Activated T-helper 1 cell treated with anti-CD3 and anti-CD28 coated beads, Interleukin-12 subunit alpha, Interleukin-12 subunit beta, Interleukin-2, Interleukin-4 antibody, amounts not matched to agents 30 ng/mL and 10 ng/mL and 1 ng/mL, durations not matched to agents 14 hours and 24 hours and 36 hours (primary cell): Measurements from ENCODE around the gene COL25A1. TPM values are rescaled to one million over a fixed set of nuclear protein-coding genes. Genes with fewer than 3 reads are reported as not detected.
"Not testable (repeated sequence)": the region's sequence is repeated elsewhere in the genome, so short reads cannot be mapped to it uniquely, and the experiment has no call there.

ENCODE experiments used
- DNase-seq: peaks from one replicate; pipeline ENCODE4 v3.0.0; 2021; ENCODE audit warnings: low spot score
- H3K27ac Mint-ChIP-seq: one replicate; pipeline ENCODE4 v1.8.0; 2021; ENCODE audit warnings: mild to moderate bottlenecking, mixed read lengths
- H3K27me3 Mint-ChIP-seq: one replicate; pipeline ENCODE4 v1.8.0; 2022; ENCODE audit warnings: mild to moderate bottlenecking, moderate library complexity, mixed read lengths; ENCODE audit not compliant: insufficient read depth
- H3K36me3 Mint-ChIP-seq: one replicate; pipeline ENCODE4 v1.8.0; 2021; ENCODE audit warnings: low read depth, mixed read lengths
- H3K4me1 Mint-ChIP-seq: one replicate; pipeline ENCODE4 v1.8.0; 2021; ENCODE audit warnings: low read depth, mixed read lengths
- H3K4me3 Mint-ChIP-seq: one replicate; pipeline ENCODE4 v1.8.0; 2021; ENCODE audit warnings: mild to moderate bottlenecking, moderate library complexity, mixed read lengths
- H3K9me3 Mint-ChIP-seq: one replicate; pipeline ENCODE4 v1.8.0; 2021; ENCODE audit warnings: mixed read lengths
- intact Hi-C: fragments of 100-400 bp; cut with micrococcal nuclease; formaldehyde crosslinking; loops from one replicate; pipeline ENCODE4 v1.15.1; 2024
- total RNA-seq: library from RNA; stranded (reverse); gene quantifications from 2 replicates; pipeline ENCODE4 v1.2.3, GENCODE V29; 2022

Gene COL25A1
- total RNA-seq, 1 donor from 2014 or later, result not detected

DNA sequence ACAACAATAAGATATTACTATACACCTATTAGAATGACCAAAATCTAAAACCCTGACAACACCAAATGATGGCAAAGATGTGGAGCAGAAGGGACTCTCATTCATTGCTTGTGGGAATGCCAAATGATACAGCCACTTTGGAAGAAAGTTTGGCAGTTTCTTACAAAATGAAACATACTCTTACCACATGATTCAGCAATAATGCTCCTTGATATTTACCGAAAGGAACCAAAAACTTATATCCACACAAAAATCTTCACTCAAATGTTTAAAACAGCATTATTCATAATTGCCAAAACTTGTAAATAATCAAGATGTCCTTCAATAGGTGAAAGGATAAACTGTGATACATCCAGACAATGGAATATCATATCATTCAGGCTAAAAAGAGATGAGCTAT is 180.9 kb downstream of the COL25A1 start:
- DNase-seq, result no peak
- Mint-ChIP-seq H3K36me3 (no peaks in the 10 kb centered on the region), H3K27me3 (peaks cover 20% of the 10 kb centered on the region), H3K4me1 (no peaks in the 10 kb centered on the region), H3K4me3 (no peak overlapping the region), H3K27ac (no peak overlapping the region), H3K9me3 (no peaks in the 10 kb centered on the region)
- intact Hi-C loops, result no loop called here

DNA sequence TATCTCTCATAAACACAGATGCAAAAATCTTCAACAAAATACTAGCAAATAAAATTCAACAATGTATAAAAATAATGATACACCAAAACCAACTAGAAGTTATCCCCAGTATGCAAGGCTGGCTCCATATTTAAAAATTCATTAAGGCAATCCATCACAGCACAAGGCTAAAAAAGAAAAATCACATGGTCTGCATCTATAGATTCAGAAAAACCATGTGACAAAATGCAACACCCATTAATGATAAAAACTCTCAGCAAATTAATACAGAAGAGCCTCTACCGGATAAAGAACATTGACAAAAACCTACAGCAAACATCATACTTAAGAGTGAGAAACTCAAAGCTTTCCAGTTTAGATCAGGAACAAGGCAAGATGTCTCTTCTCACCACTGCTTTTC is 182.6 kb downstream of the COL25A1 start:
- H3K27ac Mint-ChIP-seq, result no peak overlapping the region
- H3K36me3 Mint-ChIP-seq, result no peaks in the 10 kb centered on the region
- intact Hi-C loops, result no loop called here
- H3K4me3 Mint-ChIP-seq, result no peak overlapping the region
- H3K4me1 Mint-ChIP-seq, result no peaks in the 10 kb centered on the region
- DNase-seq, result no peak
- H3K27me3 Mint-ChIP-seq, result peaks cover 17% of the 10 kb centered on the region
- no peaks in the 10 kb centered on the region for H3K9me3 Mint-ChIP-seq

GRCh38 chr4:109118635-109119034 is 183.8 kb downstream of the COL25A1 start:
- no peak overlapping the region for H3K27ac Mint-ChIP-seq
- H3K4me3 Mint-ChIP-seq, result no peak overlapping the region
- peaks cover 15% of the 10 kb centered on the region for H3K27me3 Mint-ChIP-seq
- intact Hi-C loops, result no loop called here
- H3K9me3 Mint-ChIP-seq, result no peaks in the 10 kb centered on the region
- no peaks in the 10 kb centered on the region for H3K36me3 Mint-ChIP-seq
- no peak for DNase-seq
- H3K4me1 Mint-ChIP-seq, result no peaks in the 10 kb centered on the region

DNA sequence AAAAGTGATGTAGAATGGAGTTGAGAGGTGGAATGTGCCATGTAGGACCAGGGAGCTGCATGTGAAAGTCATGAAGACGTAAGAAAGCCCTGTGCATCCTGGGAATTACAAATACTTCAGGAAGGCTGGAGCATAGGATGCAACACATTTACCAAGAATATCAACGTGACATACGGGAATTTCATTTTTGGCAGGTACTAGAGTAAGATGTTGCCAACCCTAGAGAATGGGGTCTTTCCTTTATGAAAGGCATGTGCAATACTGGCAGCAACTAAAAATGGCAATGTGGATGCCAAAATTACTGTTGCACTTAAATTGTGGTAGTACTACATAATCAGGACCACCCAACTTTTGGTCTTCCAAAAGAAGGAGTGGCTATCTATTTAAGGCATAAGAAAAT is 188.0 kb downstream of the COL25A1 start:
- Mint-ChIP-seq H3K36me3 (no peaks in the 10 kb centered on the region), H3K4me1 (no peaks in the 10 kb centered on the region), H3K27me3 (peaks cover under 1% of the 10 kb centered on the region)

DNA sequence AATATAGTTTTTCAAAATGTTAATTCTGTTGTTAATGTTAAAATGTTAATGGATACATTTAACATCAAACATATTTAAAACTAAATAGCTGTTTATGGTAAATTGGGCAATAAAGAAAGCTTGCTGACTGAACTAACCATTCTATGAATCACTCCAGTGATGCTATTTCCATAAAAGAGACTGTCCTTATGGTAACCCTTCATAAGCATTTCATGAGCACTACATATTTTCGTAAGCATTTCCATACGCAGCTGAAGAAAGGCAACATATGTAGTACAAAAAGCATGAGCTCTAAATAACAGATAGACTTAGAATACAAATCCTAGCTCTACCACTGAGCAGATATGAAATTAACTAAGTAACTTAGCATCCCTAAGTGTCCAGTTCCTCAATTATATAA is 188.9 kb downstream of the COL25A1 start:
- Mint-ChIP-seq H3K36me3 (no peaks in the 10 kb centered on the region), H3K27ac (no peak overlapping the region), H3K4me1 (no peaks in the 10 kb centered on the region), H3K4me3 (no peak overlapping the region), H3K27me3 (no peaks in the 10 kb centered on the region), H3K9me3 (no peaks in the 10 kb centered on the region)
- intact Hi-C loops, result no loop called here
- no peak for DNase-seq

More for the DNA sequence above, 188.0 kb downstream of the COL25A1 start:
- Mint-ChIP-seq H3K27ac (no peak overlapping the region), H3K4me3 (no peak overlapping the region), H3K9me3 (no peaks in the 10 kb centered on the region)
- intact Hi-C loops, result no loop called here
- no peak for DNase-seq

DNA sequence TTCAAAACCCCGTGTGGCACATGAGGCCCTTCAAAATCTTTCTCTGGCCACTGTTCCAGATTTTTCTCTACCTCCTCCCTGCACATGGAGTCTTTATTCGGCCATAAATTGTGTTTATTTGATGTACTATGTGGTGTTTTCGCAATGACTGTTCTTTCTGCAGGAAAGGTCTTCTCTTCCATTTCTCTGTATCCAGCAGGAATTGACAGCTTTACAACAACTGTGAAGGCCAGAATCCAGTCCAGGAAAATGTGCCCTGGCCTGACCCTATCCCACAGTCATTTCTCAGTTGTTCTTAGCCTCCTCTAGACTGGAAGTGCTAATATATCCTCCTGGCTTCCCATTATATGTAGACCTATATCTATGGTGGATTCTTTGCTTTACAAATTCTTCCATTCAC is 191.4 kb downstream of the COL25A1 start:
- Mint-ChIP-seq H3K9me3 (no peaks in the 10 kb centered on the region), H3K27ac (no peak overlapping the region), H3K4me3 (no peak overlapping the region), H3K4me1 (no peaks in the 10 kb centered on the region), H3K27me3 (no peaks in the 10 kb centered on the region), H3K36me3 (no peaks in the 10 kb centered on the region)
- no peak for DNase-seq
- intact Hi-C loops, result no loop called here

GRCh38 chr4:109108215-109108614 is 194.2 kb downstream of the COL25A1 start:
- not testable (repeated sequence) for H3K4me3 Mint-ChIP-seq

GRCh38 chr4:109094056-109094455 is 208.4 kb downstream of the COL25A1 start:
- H3K27me3 Mint-ChIP-seq, result peaks cover 3% of the 10 kb centered on the region
- H3K9me3 Mint-ChIP-seq, result no peaks in the 10 kb centered on the region
- H3K4me3 Mint-ChIP-seq, result no peak overlapping the region
- intact Hi-C loops, result no loop called here
- no peaks in the 10 kb centered on the region for H3K36me3 Mint-ChIP-seq
- H3K4me1 Mint-ChIP-seq, result no peaks in the 10 kb centered on the region
- H3K27ac Mint-ChIP-seq, result no peak overlapping the region
- no peak for DNase-seq

More at GRCh38 chr4:109108215-109108614, 194.2 kb downstream of the COL25A1 start:
- intact Hi-C loops, H3K27ac Mint-ChIP-seq, DNase-seq, H3K9me3 Mint-ChIP-seq, H3K4me1 Mint-ChIP-seq, H3K27me3 Mint-ChIP-seq, H3K36me3 Mint-ChIP-seq: not testable (repeated sequence)

- intact Hi-C loops, result no loop called here
- no peak for DNase-seq
- Mint-ChIP-seq H3K27ac (no peak overlapping the region), H3K4me3 (no peak overlapping the region), H3K4me1 (no peaks in the 10 kb centered on the region), H3K27me3 (peaks cover 7% of the 10 kb centered on the region), H3K36me3 (no peaks in the 10 kb centered on the region), H3K9me3 (no peaks in the 10 kb centered on the region)
Observed at GRCh38 chr4:109091727-109092409, 210.6 kb downstream of the COL25A1 start.

- H3K4me3 Mint-ChIP-seq, result no peak overlapping the region
Observed at GRCh38 chr4:109083911-109084310, 218.5 kb downstream of the COL25A1 start.

DNA sequence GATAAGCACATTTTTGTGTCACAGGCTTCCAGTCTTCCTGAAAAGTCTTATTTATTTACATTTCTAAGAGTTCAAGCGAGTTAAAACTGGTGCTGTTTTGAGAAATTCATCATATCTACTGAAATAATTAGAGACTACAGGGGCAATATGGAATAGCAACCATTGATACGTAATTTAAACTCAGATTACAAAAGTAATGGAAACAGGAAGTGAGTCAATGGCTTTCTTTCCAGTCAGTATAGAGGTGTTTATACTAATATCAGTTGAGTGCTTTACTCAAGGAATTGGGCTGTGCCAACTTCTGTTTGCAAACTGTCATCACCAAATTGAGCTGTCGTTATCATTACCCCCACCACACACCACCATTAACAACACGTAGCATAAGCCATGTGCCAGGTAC is 222.7 kb downstream of the COL25A1 start:
- no peak for DNase-seq
- no peaks in the 10 kb centered on the region for H3K9me3 Mint-ChIP-seq
- H3K4me1 Mint-ChIP-seq, result no peaks in the 10 kb centered on the region
- no peak overlapping the region for H3K27ac Mint-ChIP-seq
- intact Hi-C loops, result no loop called here
- no peak overlapping the region for H3K4me3 Mint-ChIP-seq
- H3K36me3 Mint-ChIP-seq, result no peaks in the 10 kb centered on the region
- no peaks in the 10 kb centered on the region for H3K27me3 Mint-ChIP-seq

More at GRCh38 chr4:109083911-109084310, 218.5 kb downstream of the COL25A1 start:
- Mint-ChIP-seq H3K27ac (no peak overlapping the region), H3K4me1 (no peaks in the 10 kb centered on the region), H3K9me3 (no peaks in the 10 kb centered on the region), H3K36me3 (no peaks in the 10 kb centered on the region), H3K27me3 (peaks cover 4% of the 10 kb centered on the region)
- no peak for DNase-seq
- intact Hi-C loops, result no loop called here

- no peaks in the 10 kb centered on the region for H3K36me3 Mint-ChIP-seq
- intact Hi-C loops, result no loop called here
- H3K4me3 Mint-ChIP-seq, result no peak overlapping the region
- no peak overlapping the region for H3K27ac Mint-ChIP-seq
- peaks cover 2% of the 10 kb centered on the region for H3K27me3 Mint-ChIP-seq
- H3K9me3 Mint-ChIP-seq, result no peaks in the 10 kb centered on the region
- H3K4me1 Mint-ChIP-seq, result no peaks in the 10 kb centered on the region
- DNase-seq, result no peak
Observed at GRCh38 chr4:109079201-109079600, 223.3 kb downstream of the COL25A1 start.

DNA sequence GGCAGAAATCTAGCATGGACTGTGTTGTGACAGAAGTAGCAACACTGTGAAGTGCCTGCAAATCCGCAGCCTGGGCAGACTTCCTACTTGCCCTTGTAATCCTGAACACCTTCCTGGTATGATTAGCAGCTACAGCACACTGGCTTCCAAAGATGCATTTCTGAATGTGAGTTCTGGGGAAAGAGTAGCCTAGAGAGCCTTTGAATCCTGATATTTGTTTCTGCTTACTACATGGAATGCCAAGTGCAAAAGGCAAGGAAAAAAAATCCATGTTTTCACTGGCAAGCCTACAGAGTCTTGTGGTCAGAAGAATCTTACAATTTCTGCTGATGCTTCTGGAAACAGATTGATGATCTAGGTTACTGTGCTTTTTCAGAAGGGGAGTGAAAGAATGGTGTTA is 223.7 kb downstream of the COL25A1 start:
- Mint-ChIP-seq H3K27ac (no peak overlapping the region), H3K4me3 (no peak overlapping the region), H3K36me3 (no peaks in the 10 kb centered on the region), H3K27me3 (peaks cover 5% of the 10 kb centered on the region), H3K4me1 (no peaks in the 10 kb centered on the region), H3K9me3 (no peaks in the 10 kb centered on the region)
- no peak for DNase-seq
- intact Hi-C loops, result no loop called here

DNA sequence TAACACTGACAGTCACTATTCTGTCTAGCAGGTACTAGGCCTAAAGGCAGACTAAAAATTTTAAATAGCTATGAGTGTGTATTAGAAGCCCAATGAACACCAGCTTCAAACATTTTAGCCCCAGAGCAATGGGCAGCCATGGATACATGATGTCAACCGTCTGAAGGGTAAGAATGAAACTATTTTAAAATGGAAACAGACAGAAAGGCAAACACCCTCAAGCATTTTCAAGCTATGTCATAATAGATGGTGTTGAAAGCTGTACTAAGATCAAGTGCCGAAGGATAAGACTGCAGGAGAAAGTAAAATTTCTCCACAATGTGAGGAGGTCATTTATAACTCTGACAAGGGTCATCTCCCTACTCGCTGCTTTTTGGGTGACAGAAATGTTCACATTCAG is 225.0 kb downstream of the COL25A1 start:
- Mint-ChIP-seq H3K27ac (no peak overlapping the region), H3K27me3 (peaks cover 8% of the 10 kb centered on the region)
- intact Hi-C loops, result no loop called here

More for the DNA sequence above, 225.0 kb downstream of the COL25A1 start:
- Mint-ChIP-seq H3K36me3 (no peaks in the 10 kb centered on the region), H3K4me1 (no peaks in the 10 kb centered on the region), H3K9me3 (peaks cover 4% of the 10 kb centered on the region), H3K4me3 (no peak overlapping the region)
- DNase-seq, result no peak
